ENCODE data around the gene CALHM6. TPM values are rescaled to one million over a fixed set of nuclear protein-coding genes. Genes with fewer than 3 reads are reported as not detected.

Gene CALHM6
- total RNA-seq, 2 donors from 2014 or later = 1.5 to 6.2 TPM

- no peak for TF ChIP-seq CTCF (IDR thresholded peaks at IDR 0.05)
- no peak overlapping the region for H3K27ac ChIP-seq
- DNase-seq = no peak
- H3K27me3 ChIP-seq = no peaks in the 10 kb centered on the region
- no peak overlapping the region for H3K9ac ChIP-seq (ENCODE audit: low read depth in 2 of 2, low read length in 2 of 2)
- H3K4me3 ChIP-seq = no peak overlapping the region
- intact Hi-C loops (cut with DNase I) = no loop called here
- no peaks in the 10 kb centered on the region for H3K36me3 ChIP-seq
- H3K4me1 ChIP-seq = no peaks in the 10 kb centered on the region
- H3K9me3 ChIP-seq = no peaks in the 10 kb centered on the region
These were observed 14.0 kb downstream of the CALHM6 start for GRCh38 chr6:116475141-116475540.

GRCh38 chr6:116476002-116476678 is 15.0 kb downstream of the CALHM6 start:
- no peak overlapping the region for H3K4me3 ChIP-seq
- no peak for TF ChIP-seq CTCF (IDR thresholded peaks at IDR 0.05)
- intact Hi-C loops (cut with DNase I) = no loop called here
- no peaks in the 10 kb centered on the region for H3K36me3 ChIP-seq
- no peaks in the 10 kb centered on the region for H3K27me3 ChIP-seq
- H3K9me3 ChIP-seq = no peaks in the 10 kb centered on the region
- H3K9ac ChIP-seq (ENCODE audit: low read depth in 2 of 2, low read length in 2 of 2) = no peak overlapping the region
- H3K27ac ChIP-seq = no peak overlapping the region
- H3K4me1 ChIP-seq = no peaks in the 10 kb centered on the region
- DNase-seq = no peak

GRCh38 chr6:116482780-116483179 is 21.6 kb downstream of the CALHM6 start:
- TF ChIP-seq CTCF (IDR thresholded peaks at IDR 0.05) = no peak

GRCh38 chr6:116483616-116484015 is 22.4 kb downstream of the CALHM6 start:
- Histone ChIP-seq H3K27me3 (no peaks in the 10 kb centered on the region), H3K36me3 (no peaks in the 10 kb centered on the region), H3K27ac (no peak overlapping the region), H3K9me3 (no peaks in the 10 kb centered on the region), H3K4me1 (no peaks in the 10 kb centered on the region), H3K4me3 (no peak overlapping the region), H3K9ac (ENCODE audit: low read depth in 2 of 2, low read length in 2 of 2) (no peak overlapping the region)
- intact Hi-C loops (cut with DNase I) = no loop called here
- DNase-seq = no peak
- TF ChIP-seq CTCF (IDR thresholded peaks at IDR 0.05) = no peak

More at GRCh38 chr6:116482780-116483179, 21.6 kb downstream of the CALHM6 start:
- Histone ChIP-seq H3K27me3 (no peaks in the 10 kb centered on the region), H3K9me3 (no peaks in the 10 kb centered on the region), H3K4me1 (no peaks in the 10 kb centered on the region), H3K4me3 (no peak overlapping the region), H3K27ac (no peak overlapping the region), H3K9ac (ENCODE audit: low read depth in 2 of 2, low read length in 2 of 2) (no peak overlapping the region), H3K36me3 (no peaks in the 10 kb centered on the region)
- intact Hi-C loops (cut with DNase I) = no loop called here
- no peak for DNase-seq

GRCh38 chr6:116485559-116486184 is 24.5 kb downstream of the CALHM6 start:
- DNase-seq = no peak
- intact Hi-C loops (cut with DNase I) = no loop called here
- Histone ChIP-seq H3K36me3 (no peaks in the 10 kb centered on the region), H3K27ac (no peak overlapping the region), H3K9me3 (no peaks in the 10 kb centered on the region), H3K27me3 (no peaks in the 10 kb centered on the region), H3K4me3 (no peak overlapping the region), H3K9ac (ENCODE audit: low read depth in 2 of 2, low read length in 2 of 2) (no peak overlapping the region), H3K4me1 (no peaks in the 10 kb centered on the region)
- TF ChIP-seq CTCF (IDR thresholded peaks at IDR 0.05) = no peak
